ENCODE data around the gene PTPRT.

Gene PTPRT

GRCh38 chr20:43193443-43193842 lies 3.7 kb upstream of the PTPRT start:
- Histone ChIP-seq H4K20me1 (ENCODE audit: insufficient read depth, low read length) (peaks cover 7% of the 10 kb centered on the region), H3K27ac (ENCODE audit: low read length) (no peak overlapping the region), H3K4me2 (ENCODE audit: insufficient read depth, low read length) (no peak overlapping the region), H3K79me2 (ENCODE audit: insufficient read depth, low read length) (no peaks in the 10 kb centered on the region), H3K9ac (ENCODE audit: low read depth, low read length) (no peak overlapping the region), H3K4me1 (ENCODE audit: insufficient read depth, low read length) (no peaks in the 10 kb centered on the region), H2AFZ (ENCODE audit: low read depth, low read length) (no peak overlapping the region), H3K36me3 (ENCODE audit: insufficient read depth, low read length) (no peaks in the 10 kb centered on the region), H3K9me3 (ENCODE audit: insufficient read depth, low read length, severe bottlenecking) (no peaks in the 10 kb centered on the region), H3K4me3 (ENCODE audit: low read depth in 1 of 2, low read length in 2 of 2) (no peak overlapping the region), H3K27me3 (ENCODE audit: insufficient read depth, low read length, poor library complexity) (no peaks in the 10 kb centered on the region)
- no peak for TF ChIP-seq EZH2 (IDR thresholded peaks at IDR 0.05; ENCODE audit: borderline replicate concordance, low read depth, low read length, severe bottlenecking)
- TF ChIP-seq CTCF (IDR thresholded peaks at IDR 0.05; ENCODE audit: borderline replicate concordance, extremely low read depth, low read length, poor library complexity, severe bottlenecking), result no peak
- ATAC-seq (ENCODE audit: insufficient read depth, low read depth) (no peak), DNase-seq (no peak)

GRCh38 chr20:43191946-43192863 lies 2.5 kb upstream of the PTPRT start:
- peak; percentile 50; the same call in 1 of the 3 replicates for ATAC-seq (ENCODE audit: insufficient read depth, low read depth)
- DNase-seq, result peak; percentile 16

GRCh38 chr20:43191143-43191542 lies 1.4 kb upstream of the PTPRT start:
- no peak overlapping the region for H3K4me2 ChIP-seq (ENCODE audit: insufficient read depth, low read length)
- no peak for TF ChIP-seq EZH2 (IDR thresholded peaks at IDR 0.05; ENCODE audit: borderline replicate concordance, low read depth, low read length, severe bottlenecking)
- no peak for TF ChIP-seq CTCF (IDR thresholded peaks at IDR 0.05; ENCODE audit: borderline replicate concordance, extremely low read depth, low read length, poor library complexity, severe bottlenecking)
- H3K4me1 ChIP-seq (ENCODE audit: insufficient read depth, low read length), result no peaks in the 10 kb centered on the region
- ATAC-seq (ENCODE audit: insufficient read depth, low read depth), result no peak
- no peak overlapping the region for H3K4me3 ChIP-seq (ENCODE audit: low read depth in 1 of 2, low read length in 2 of 2)
- no peaks in the 10 kb centered on the region for H3K79me2 ChIP-seq (ENCODE audit: insufficient read depth, low read length)
- H3K36me3 ChIP-seq (ENCODE audit: insufficient read depth, low read length), result no peaks in the 10 kb centered on the region
- H3K27me3 ChIP-seq (ENCODE audit: insufficient read depth, low read length, poor library complexity), result peaks cover 9% of the 10 kb centered on the region
- no peak for DNase-seq
- peaks cover 12% of the 10 kb centered on the region for H4K20me1 ChIP-seq (ENCODE audit: insufficient read depth, low read length)
- no peak overlapping the region for H2AFZ ChIP-seq (ENCODE audit: low read depth, low read length)
- H3K9me3 ChIP-seq (ENCODE audit: insufficient read depth, low read length, severe bottlenecking), result no peaks in the 10 kb centered on the region
- H3K27ac ChIP-seq (ENCODE audit: low read length), result no peak overlapping the region
- no peak overlapping the region for H3K9ac ChIP-seq (ENCODE audit: low read depth, low read length)

More at GRCh38 chr20:43191946-43192863, 2.5 kb upstream of the PTPRT start:
- H3K4me3 ChIP-seq (ENCODE audit: low read depth in 1 of 2, low read length in 2 of 2), result no peak overlapping the region
- TF ChIP-seq EZH2 (IDR thresholded peaks at IDR 0.05; ENCODE audit: borderline replicate concordance, low read depth, low read length, severe bottlenecking) (no peak), CTCF (IDR thresholded peaks at IDR 0.05; ENCODE audit: borderline replicate concordance, extremely low read depth, low read length, poor library complexity, severe bottlenecking) (peak; percentile 68)
- H3K4me2 ChIP-seq (ENCODE audit: insufficient read depth, low read length), result no peak overlapping the region
- no peaks in the 10 kb centered on the region for H3K9me3 ChIP-seq (ENCODE audit: insufficient read depth, low read length, severe bottlenecking)
- no peak overlapping the region for H3K9ac ChIP-seq (ENCODE audit: low read depth, low read length)
- no peak overlapping the region for H3K27ac ChIP-seq (ENCODE audit: low read length)
- H3K4me1 ChIP-seq (ENCODE audit: insufficient read depth, low read length), result no peaks in the 10 kb centered on the region
- H3K27me3 ChIP-seq (ENCODE audit: insufficient read depth, low read length, poor library complexity), result no peaks in the 10 kb centered on the region
- peaks cover 12% of the 10 kb centered on the region for H4K20me1 ChIP-seq (ENCODE audit: insufficient read depth, low read length)
- H3K79me2 ChIP-seq (ENCODE audit: insufficient read depth, low read length), result no peaks in the 10 kb centered on the region
- no peak overlapping the region for H2AFZ ChIP-seq (ENCODE audit: low read depth, low read length)
- H3K36me3 ChIP-seq (ENCODE audit: insufficient read depth, low read length), result no peaks in the 10 kb centered on the region
